IPS-18a (cell line): ENCODE results near the gene MRPL9.
A peak's percentile ranks its signal among the peaks of the same experiment; 100 is the strongest.
"Not testable (repeated sequence)": the region's sequence is repeated elsewhere in the genome, so short reads cannot be mapped to it uniquely, and the experiment has no call there.

Experiments used
- H3K27ac ChIP-seq: one replicate; pipeline ENCODE4 v1.5.1; 2013; ENCODE audit warnings: low read length
- H3K27me3 ChIP-seq: one replicate; pipeline ENCODE4 v1.6.1; 2013; ENCODE audit warnings: mild to moderate bottlenecking, low read length; ENCODE audit not compliant: control insufficient read depth, insufficient read depth
- H3K36me3 ChIP-seq: one replicate; pipeline ENCODE4 v1.6.1; 2013; ENCODE audit warnings: low read depth, low read length; ENCODE audit not compliant: control insufficient read depth
- H3K4me1 ChIP-seq: one replicate; pipeline ENCODE4 v1.6.1; 2013; ENCODE audit warnings: low read depth, low read length; ENCODE audit not compliant: control insufficient read depth
- H3K4me3 ChIP-seq: one replicate; pipeline ENCODE4 v1.5.1; 2013; ENCODE audit warnings: low read length
- H3K9ac ChIP-seq: one replicate; pipeline ENCODE4 v1.6.1; 2013; ENCODE audit warnings: mild to moderate bottlenecking, low read length, moderate library complexity
- H3K9me3 ChIP-seq: one replicate; pipeline ENCODE4 v1.6.1; 2013; ENCODE audit warnings: low read depth, low read length; ENCODE audit not compliant: control insufficient read depth

The MRPL9 gene

GRCh38 chr1:151759241-151759640 is 4.1 kb downstream of the MRPL9 start:
- Histone ChIP-seq H3K27ac (no peak overlapping the region), H3K9me3 (no peaks in the 10 kb centered on the region), H3K9ac (no peak overlapping the region), H3K4me3 (no peak overlapping the region), H3K27me3 (no peaks in the 10 kb centered on the region), H3K36me3 (peaks cover 36% of the 10 kb centered on the region), H3K4me1 (peaks cover 9% of the 10 kb centered on the region)

DNA sequence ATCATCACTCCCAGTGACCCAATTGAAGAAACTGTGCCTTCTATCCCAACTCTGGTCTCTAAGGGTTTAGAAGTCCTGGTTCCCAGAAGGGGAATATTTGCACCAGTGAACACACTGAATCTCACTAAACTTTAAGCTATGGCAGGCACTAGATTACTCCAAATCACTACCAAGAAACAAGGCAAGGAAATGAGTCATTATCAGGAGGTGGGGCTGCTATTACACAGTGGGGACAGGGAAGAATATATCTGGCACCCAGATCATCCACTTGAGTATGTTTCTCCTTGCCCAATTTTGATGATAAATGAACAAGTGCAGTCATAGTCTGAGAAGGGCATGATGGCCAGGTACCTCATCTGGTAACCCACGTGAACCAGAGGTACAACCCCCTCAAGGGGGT is 7.0 kb downstream of the MRPL9 start:
- no peak overlapping the region for H3K9ac ChIP-seq
- peaks cover 26% of the 10 kb centered on the region for H3K36me3 ChIP-seq
- no peaks in the 10 kb centered on the region for H3K4me1 ChIP-seq
- no peak overlapping the region for H3K27ac ChIP-seq
- H3K9me3 ChIP-seq: no peaks in the 10 kb centered on the region
- H3K4me3 ChIP-seq: no peak overlapping the region
- no peaks in the 10 kb centered on the region for H3K27me3 ChIP-seq

GRCh38 chr1:151741516-151741915 is 21.8 kb downstream of the MRPL9 start:
- Histone ChIP-seq H3K9me3 (peaks cover 15% of the 10 kb centered on the region), H3K4me3 (no peak overlapping the region), H3K4me1 (no peaks in the 10 kb centered on the region), H3K36me3 (no peaks in the 10 kb centered on the region), H3K27ac (no peak overlapping the region), H3K9ac (no peak overlapping the region), H3K27me3 (no peaks in the 10 kb centered on the region)

GRCh38 chr1:151739590-151740355 is 23.5 kb downstream of the MRPL9 start:
- no peak overlapping the region for H3K4me3 ChIP-seq
- H3K27me3 ChIP-seq: no peaks in the 10 kb centered on the region
- no peaks in the 10 kb centered on the region for H3K36me3 ChIP-seq
- H3K9me3 ChIP-seq: peaks cover 15% of the 10 kb centered on the region
- H3K27ac ChIP-seq: no peak overlapping the region
- peaks cover 2% of the 10 kb centered on the region for H3K4me1 ChIP-seq
- H3K9ac ChIP-seq: no peak overlapping the region

DNA sequence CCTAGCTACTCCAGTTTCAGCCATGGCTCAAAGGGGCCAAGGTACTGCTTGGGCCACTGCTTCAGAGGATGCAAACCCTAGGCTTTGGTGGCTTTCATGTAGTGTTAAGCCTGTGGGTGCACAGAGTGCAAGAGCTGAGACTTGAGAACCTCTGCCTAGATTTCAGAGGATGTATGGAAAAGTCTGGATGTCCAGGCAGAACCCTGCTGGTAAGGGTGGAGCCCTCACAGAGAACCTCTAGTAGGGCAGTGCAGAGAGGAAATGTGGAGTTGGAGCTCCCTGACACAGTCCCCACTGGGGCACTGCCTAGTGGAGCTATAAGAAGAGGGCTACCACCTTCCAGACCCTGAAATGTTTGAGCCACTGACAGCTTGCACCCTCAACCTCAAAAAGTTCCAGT is 25.8 kb downstream of the MRPL9 start:
- Histone ChIP-seq H3K4me1 (peaks cover 4% of the 10 kb centered on the region), H3K9ac (no peak overlapping the region), H3K36me3 (no peaks in the 10 kb centered on the region), H3K4me3 (no peak overlapping the region), H3K27ac (no peak overlapping the region), H3K9me3 (peaks cover 15% of the 10 kb centered on the region), H3K27me3 (no peaks in the 10 kb centered on the region)

DNA sequence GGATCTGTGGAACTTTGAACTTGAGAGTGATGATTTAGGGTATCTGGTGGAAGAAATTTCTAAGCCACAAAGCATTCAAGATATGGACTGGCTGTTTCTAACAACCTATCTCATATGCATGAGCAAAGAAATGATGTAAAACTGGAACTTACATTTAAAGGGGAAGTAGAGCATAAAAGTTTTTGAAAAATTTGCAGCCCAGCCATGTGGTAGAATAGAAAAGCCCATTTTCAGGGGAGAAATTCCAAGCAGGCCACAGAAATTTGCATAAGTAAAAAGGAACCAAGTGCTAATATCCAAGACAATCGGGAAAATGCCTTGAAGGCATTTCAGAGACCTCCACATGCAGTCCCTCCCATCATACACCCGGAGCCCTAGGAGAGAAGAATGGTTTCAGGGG is 26.3 kb downstream of the MRPL9 start:
- Histone ChIP-seq H3K4me3 (no peak overlapping the region), H3K27me3 (no peaks in the 10 kb centered on the region), H3K4me1 (peaks cover 4% of the 10 kb centered on the region), H3K9ac (no peak overlapping the region), H3K9me3 (peaks cover 15% of the 10 kb centered on the region), H3K27ac (no peak overlapping the region), H3K36me3 (no peaks in the 10 kb centered on the region)

- not testable (repeated sequence) for H3K36me3 ChIP-seq, H3K27ac ChIP-seq, H3K4me3 ChIP-seq, H3K4me1 ChIP-seq, H3K9ac ChIP-seq, H3K27me3 ChIP-seq
- H3K9me3 ChIP-seq: peaks cover 15% of the 10 kb centered on the region
These were observed 29.3 kb downstream of the MRPL9 start for GRCh38 chr1:151733995-151734394.

DNA sequence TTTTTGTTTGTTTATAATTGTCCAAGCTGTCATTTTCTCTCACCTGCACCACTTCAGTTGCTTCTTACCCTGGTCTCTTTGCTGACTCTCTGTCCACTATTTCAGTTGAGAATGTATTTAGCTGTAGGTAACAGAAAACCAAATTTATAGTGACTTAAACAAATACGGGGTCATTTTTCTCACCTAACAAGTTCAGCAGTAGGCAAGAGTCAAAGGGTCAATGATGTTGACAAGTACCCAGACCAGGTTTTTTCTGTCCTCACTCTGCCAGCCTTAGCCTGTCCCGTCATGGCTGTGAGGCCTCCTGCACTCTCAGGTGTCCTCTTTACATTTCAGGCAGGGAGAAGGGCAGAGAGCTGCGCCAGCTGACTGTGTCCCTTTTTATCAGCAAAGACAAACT is 30.2 kb downstream of the MRPL9 start:
- no peak overlapping the region for H3K27ac ChIP-seq
- H3K9ac ChIP-seq: no peak overlapping the region
- peaks cover under 1% of the 10 kb centered on the region for H3K27me3 ChIP-seq
- peaks cover 10% of the 10 kb centered on the region for H3K9me3 ChIP-seq
- no peaks in the 10 kb centered on the region for H3K36me3 ChIP-seq
- H3K4me3 ChIP-seq: no peak overlapping the region
- peaks cover 18% of the 10 kb centered on the region for H3K4me1 ChIP-seq

GRCh38 chr1:151729966-151730291 is 33.4 kb downstream of the MRPL9 start:
- H3K27ac ChIP-seq: no peak overlapping the region
- H3K9me3 ChIP-seq: no peaks in the 10 kb centered on the region
- H3K36me3 ChIP-seq: no peaks in the 10 kb centered on the region
- peaks cover 22% of the 10 kb centered on the region for H3K4me1 ChIP-seq
- H3K4me3 ChIP-seq: no peak overlapping the region
- H3K27me3 ChIP-seq: peaks cover 11% of the 10 kb centered on the region
- no peak overlapping the region for H3K9ac ChIP-seq

- Histone ChIP-seq H3K9ac (no peak overlapping the region), H3K4me3 (peak overlapping the region; percentile 1), H3K9me3 (no peaks in the 10 kb centered on the region), H3K27ac (no peak overlapping the region), H3K27me3 (peaks cover 11% of the 10 kb centered on the region), H3K36me3 (no peaks in the 10 kb centered on the region), H3K4me1 (peaks cover 20% of the 10 kb centered on the region)
These were observed 33.9 kb downstream of the MRPL9 start for GRCh38 chr1:151729157-151729965.

DNA sequence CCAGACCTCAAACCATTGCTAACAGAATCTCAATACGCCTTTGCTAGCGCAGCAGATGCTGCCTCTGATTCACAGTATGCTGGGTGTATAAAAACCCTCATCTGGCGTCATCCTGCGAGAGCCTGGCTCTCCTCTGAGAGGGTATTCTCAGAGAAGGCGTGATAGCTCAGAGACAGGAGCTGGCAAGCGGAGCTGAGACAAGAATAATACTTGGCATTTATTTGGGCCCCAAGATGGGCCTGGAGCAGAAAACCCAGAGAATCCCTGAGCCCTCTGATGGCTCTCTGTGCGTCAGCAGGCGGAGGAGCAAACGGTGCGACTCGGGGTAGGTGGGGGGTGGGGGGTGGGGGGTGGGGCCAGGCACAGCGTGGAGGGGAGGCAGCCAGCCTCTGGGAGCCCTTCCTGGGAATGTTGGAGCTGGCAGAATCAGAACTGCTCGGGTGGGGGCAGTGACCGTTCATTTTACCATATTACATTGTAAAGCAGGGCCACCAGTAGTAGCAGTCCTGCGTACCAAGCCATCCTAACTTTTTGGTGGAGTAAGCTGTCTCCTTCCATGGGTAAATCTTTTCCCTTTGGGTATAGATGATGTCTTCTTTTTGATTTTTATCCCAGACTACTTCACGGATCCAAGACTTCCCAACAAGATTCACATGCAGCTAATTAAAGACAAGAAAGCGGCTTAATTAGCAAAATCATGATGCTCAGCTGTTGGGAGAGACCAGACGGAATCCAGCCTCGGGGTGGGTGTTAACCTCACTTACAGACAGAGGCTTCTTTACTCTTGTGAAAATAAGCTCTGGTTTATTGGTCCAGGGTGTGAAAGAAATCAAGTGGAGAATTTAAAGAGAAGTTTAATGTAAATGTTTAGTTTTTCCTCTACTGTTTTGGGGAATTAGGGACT is 34.9 kb downstream of the MRPL9 start:
- H3K4me3 ChIP-seq: peak overlapping the region; percentile 32
- H3K9ac ChIP-seq: no peak overlapping the region
- H3K27ac ChIP-seq: no peak overlapping the region
- peaks cover 17% of the 10 kb centered on the region for H3K27me3 ChIP-seq
- H3K9me3 ChIP-seq: no peaks in the 10 kb centered on the region
- H3K36me3 ChIP-seq: no peaks in the 10 kb centered on the region
- H3K4me1 ChIP-seq: peaks cover 27% of the 10 kb centered on the region
